K562 (cell line): ENCODE data around the gene CDC6. TPM values are rescaled to one million over a fixed set of nuclear protein-coding genes. Genes with fewer than 3 reads are reported as not detected.

ENCODE experiments used
- KDM5B ChIP-seq: fragments of 200-600 bp; sonication (generic); IDR thresholded peaks from 2 replicates; pipeline ENCODE4 v1.6.1; 2012; ENCODE audit warnings: low read depth, mild to moderate bottlenecking, moderate library complexity, low read length, control low read depth, inconsistent platforms; ENCODE audit not compliant: insufficient replicate concordance
- OTX1 ChIP-seq: fragments of 450-650 bp; formaldehyde crosslinking; IDR thresholded peaks from 2 replicates; pipeline ENCODE4 v1.4.0; 2022; ENCODE audit warnings: mild to moderate bottlenecking
- RBFOX2 ChIP-seq: fragments of 200-400 bp; formaldehyde crosslinking; IDR thresholded peaks from 2 replicates; pipeline ENCODE4 v1.6.1; 2017; ENCODE audit warnings: low read depth, mild to moderate bottlenecking, low read length, moderate library complexity
- ZBTB7A ChIP-seq: IDR thresholded peaks from 2 replicates; pipeline ENCODE4 v1.6.1; 2011; ENCODE audit warnings: low read depth, mild to moderate bottlenecking, low read length, moderate library complexity, borderline replicate concordance; ENCODE audit not compliant: control insufficient read depth
- polyA plus RNA-seq, 8 experiments: library from polyadenylated mRNA; depleted of rRNA in 4 of 8; stranded (reverse) in 5 of 8; unstranded in 3 of 8; fragments of >200 nt; fragmentation: Nextera tagmentation in 2 of 8; fragmentation: Illumina TruSeq in 1 of 8; extraction: Ambion mirVana in 2 of 8; extraction: Trizol in 1 of 8; gene quantifications; 2 replicates each; pipeline versions ENCODE4 v1.2.1 to v1.2.3, GENCODE V29; 2011 to 2014; ENCODE audit warnings: inconsistent platforms in 1 of 8, missing spikeins in 1 of 8
- total RNA-seq, 7 experiments: library from RNA; depleted of rRNA in 6 of 7; stranded (reverse); fragments of >200 nt in 6 of 7; fragmentation: Illumina TruSeq in 2 of 7; extraction: Trizol in 2 of 7; gene quantifications; 2 replicates each; pipeline versions ENCODE4 v1.2.1 to v1.2.3, GENCODE V29; 2011 to 2021; ENCODE audit warnings: low replicate concordance in 1 of 7
- TF ChIP-seq, protein P1 (sequence below): fragments of 450-650 bp; IDR thresholded peaks from 2 replicates; pipeline ENCODE4 v1.6.1; 2018; ENCODE audit not compliant: partially characterized antibody
- TF ChIP-seq, protein P2 (sequence below): fragments of 250-450 bp; sonication (Bioruptor Pico); IDR thresholded peaks from 2 replicates; pipeline ENCODE4 v1.8.0; 2022; ENCODE audit warnings: moderate library complexity, mild to moderate bottlenecking, inconsistent platforms
- TF ChIP-seq, protein P3 (sequence below), 3 experiments: fragments of 200-800 bp in 1 of 3; sonication (Bioruptor generic) in 1 of 3; sonication (generic) in 1 of 3; formaldehyde crosslinking in 1 of 3; IDR thresholded peaks; 2 replicates each; pipeline versions ENCODE4 v1.6.1 to v1.8.0; 2016 to 2022; ENCODE audit warnings: mild to moderate bottlenecking in 2 of 3, missing compliant biosample characterization in 2 of 3, missing genetic modification characterization in 2 of 3, missing genetic modification reagents in 1 of 3

Gene CDC6
- total and polyA plus RNA-seq, 9 of the 15 experiments (the other 6 are each of a cell fraction or from before 2014, with no cell fraction given): 29.6 to 141 (median 106) TPM

DNA sequence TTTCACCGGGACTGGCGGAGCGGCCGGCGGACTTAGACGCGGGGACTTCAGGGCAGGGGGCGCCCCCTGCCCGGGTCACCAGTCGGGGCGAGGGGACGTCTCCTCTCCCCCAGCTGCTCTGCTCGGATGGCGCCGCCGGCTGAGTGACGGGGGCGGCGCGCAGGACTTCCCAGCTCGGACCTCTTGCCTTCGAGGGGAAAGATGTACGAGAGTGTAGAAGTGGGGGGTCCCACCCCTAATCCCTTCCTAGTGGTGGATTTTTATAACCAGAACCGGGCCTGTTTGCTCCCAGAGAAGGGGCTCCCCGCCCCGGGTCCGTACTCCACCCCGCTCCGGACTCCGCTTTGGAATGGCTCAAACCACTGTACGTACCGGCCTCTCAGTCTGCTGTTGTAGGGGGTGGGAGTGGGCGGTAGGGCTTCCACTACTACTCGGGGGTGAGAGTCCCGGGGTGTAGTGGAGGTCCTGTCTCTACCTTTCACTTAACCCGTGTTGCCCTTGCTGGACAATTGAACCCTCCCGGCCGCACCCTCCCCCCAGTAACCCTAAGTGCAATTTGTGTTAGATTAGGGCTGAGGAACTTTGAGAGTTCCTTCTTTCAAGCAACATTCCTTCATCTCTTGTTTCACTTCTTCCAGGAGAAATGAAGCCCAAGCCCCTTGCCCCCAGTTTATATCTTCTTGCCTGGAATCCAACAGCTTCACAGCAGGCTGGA is 55.0 kb downstream of the CDC6 start (continued):
- TF ChIP-seq, protein P1, sequence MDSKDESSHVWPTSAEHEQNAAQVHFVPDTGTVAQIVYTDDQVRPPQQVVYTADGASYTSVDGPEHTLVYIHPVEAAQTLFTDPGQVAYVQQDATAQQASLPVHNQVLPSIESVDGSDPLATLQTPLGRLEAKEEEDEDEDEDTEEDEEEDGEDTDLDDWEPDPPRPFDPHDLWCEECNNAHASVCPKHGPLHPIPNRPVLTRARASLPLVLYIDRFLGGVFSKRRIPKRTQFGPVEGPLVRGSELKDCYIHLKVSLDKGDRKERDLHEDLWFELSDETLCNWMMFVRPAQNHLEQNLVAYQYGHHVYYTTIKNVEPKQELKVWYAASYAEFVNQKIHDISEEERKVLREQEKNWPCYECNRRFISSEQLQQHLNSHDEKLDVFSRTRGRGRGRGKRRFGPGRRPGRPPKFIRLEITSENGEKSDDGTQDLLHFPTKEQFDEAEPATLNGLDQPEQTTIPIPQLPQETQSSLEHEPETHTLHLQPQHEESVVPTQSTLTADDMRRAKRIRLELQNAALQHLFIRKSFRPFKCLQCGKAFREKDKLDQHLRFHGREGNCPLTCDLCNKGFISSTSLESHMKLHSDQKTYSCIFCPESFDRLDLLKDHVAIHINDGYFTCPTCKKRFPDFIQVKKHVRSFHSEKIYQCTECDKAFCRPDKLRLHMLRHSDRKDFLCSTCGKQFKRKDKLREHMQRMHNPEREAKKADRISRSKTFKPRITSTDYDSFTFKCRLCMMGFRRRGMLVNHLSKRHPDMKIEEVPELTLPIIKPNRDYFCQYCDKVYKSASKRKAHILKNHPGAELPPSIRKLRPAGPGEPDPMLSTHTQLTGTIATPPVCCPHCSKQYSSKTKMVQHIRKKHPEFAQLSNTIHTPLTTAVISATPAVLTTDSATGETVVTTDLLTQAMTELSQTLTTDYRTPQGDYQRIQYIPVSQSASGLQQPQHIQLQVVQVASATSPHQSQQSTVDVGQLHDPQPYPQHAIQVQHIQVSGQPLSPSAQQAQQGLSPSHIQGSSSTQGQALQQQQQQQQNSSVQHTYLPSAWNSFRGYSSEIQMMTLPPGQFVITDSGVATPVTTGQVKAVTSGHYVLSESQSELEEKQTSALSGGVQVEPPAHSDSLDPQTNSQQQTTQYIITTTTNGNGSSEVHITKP: peak; percentile 96
- TF ChIP-seq, protein P2, sequence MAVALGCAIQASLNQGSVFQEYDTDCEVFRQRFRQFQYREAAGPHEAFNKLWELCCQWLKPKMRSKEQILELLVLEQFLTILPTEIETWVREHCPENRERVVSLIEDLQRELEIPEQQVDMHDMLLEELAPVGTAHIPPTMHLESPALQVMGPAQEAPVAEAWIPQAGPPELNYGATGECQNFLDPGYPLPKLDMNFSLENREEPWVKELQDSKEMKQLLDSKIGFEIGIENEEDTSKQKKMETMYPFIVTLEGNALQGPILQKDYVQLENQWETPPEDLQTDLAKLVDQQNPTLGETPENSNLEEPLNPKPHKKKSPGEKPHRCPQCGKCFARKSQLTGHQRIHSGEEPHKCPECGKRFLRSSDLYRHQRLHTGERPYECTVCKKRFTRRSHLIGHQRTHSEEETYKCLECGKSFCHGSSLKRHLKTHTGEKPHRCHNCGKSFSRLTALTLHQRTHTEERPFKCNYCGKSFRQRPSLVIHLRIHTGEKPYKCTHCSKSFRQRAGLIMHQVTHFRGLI (CRISPR knock-in tag): no peak
- TF ChIP-seq OTX1 (CRISPR knock-in tag) (no peak), KDM5B (peak; percentile 32), RBFOX2 (peak; percentile 31; the same call in 1 of the 2 replicates), ZBTB7A (peak; percentile 60; the same call in 1 of the 2 replicates)
- TF ChIP-seq, protein P3, sequence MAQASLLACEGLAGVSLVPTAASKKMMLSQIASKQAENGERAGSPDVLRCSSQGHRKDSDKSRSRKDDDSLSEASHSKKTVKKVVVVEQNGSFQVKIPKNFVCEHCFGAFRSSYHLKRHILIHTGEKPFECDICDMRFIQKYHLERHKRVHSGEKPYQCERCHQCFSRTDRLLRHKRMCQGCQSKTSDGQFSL (CRISPR knock-in tag; IDR thresholded peaks at IDR 0.05): no peak
- TF ChIP-seq, protein P3 (tag; IDR thresholded peaks at IDR 0.05): peak in 1 of 2 experiments; percentile 61; a peak in 1 of 4 replicates
